Prostate gland (tissue), 2 donors: Measurements from ENCODE around the gene ERC2.

ENCODE experiments used
- CTCF ChIP-seq, 4 experiments: fragments of 200-600 bp in 2 of 4; fragments of 450-650 bp in 2 of 4; sonication (generic) in 2 of 4; IDR thresholded peaks; 1 replicate in 3 of 4; 2 replicates in 1 of 4; pipeline ENCODE4 v1.5.1; 2016 to 2019; ENCODE audit warnings: antibody characterized with exemption in 4 of 4, mild to moderate bottlenecking in 2 of 4, moderate library complexity in 2 of 4
- POLR2A ChIP-seq: fragments of 450-650 bp; IDR thresholded peaks from one replicate; pipeline ENCODE4 v1.6.1; 2016; ENCODE audit warnings: antibody characterized with exemption, mild to moderate bottlenecking
- POLR2AphosphoS5 ChIP-seq: sonication (generic); formaldehyde crosslinking; IDR thresholded peaks from one replicate; pipeline ENCODE4 v1.6.1; 2017; ENCODE audit warnings: antibody characterized with exemption

GRCh38 chr3:56488812-56489600 lies 20.7 kb upstream of the ERC2 start:
- no peak for TF ChIP-seq CTCF (IDR thresholded peaks at IDR 0.05)
- TF ChIP-seq POLR2A, result no peak
- no peak for TF ChIP-seq POLR2AphosphoS5
